H1 (cell line): ENCODE measurements around the gene VNN1. TPM values are rescaled to one million over a fixed set of nuclear protein-coding genes. Genes with fewer than 3 reads are reported as not detected.

Experiments
- CTCF ChIA-PET: fragments of 300-600 bp; sonication (Branson Sonifier 250); formaldehyde crosslinking; loops from one replicate; lab custom pipeline; 2021; ENCODE audit not compliant: partially characterized antibody; lab: Charles Lee
- POLR2A ChIA-PET: fragments of 300-600 bp; sonication (Branson Sonifier 250); formaldehyde crosslinking; loops from one replicate; lab custom pipeline; 2021; ENCODE audit warnings: inconsistent platforms; ENCODE audit not compliant: partially characterized antibody; lab: Charles Lee
- DNase-seq, 2 experiments: peaks; one replicate each; pipeline versions ENCODE4 v3.0.0 to v3.0.0-alpha.2; 2010 to 2022; ENCODE audit warnings: low spot score in 2 of 2, low read depth in 1 of 2, mixed read lengths in 1 of 2
- FAIRE-seq: peaks from 2 replicates; lab custom pipeline; 2011; peaks lifted over from hg19 to GRCh38; lab: Jason Lieb, UNC
- H2AFZ ChIP-seq: 2 replicates; pipeline ENCODE4 v1.8.1; 2012; ENCODE audit warnings: low read length, inconsistent platforms
- H2AK5ac ChIP-seq: 2 replicates; pipeline ENCODE4 v1.6.1; 2013; ENCODE audit warnings: low read depth, low read length
- H2BK120ac ChIP-seq: replicated peaks from 2 replicates; pipeline ENCODE3; 2013; ENCODE audit warnings: low read depth, low read length, inconsistent platforms
- H2BK12ac ChIP-seq: 2 replicates; pipeline ENCODE4 v1.6.1; 2013; ENCODE audit warnings: low read depth, low read length
- H2BK15ac ChIP-seq: 2 replicates; pipeline ENCODE4 v1.6.1; 2013; ENCODE audit warnings: low read length
- H2BK20ac ChIP-seq: 2 replicates; pipeline ENCODE4 v1.6.1; 2013; ENCODE audit warnings: low read length
- H2BK5ac ChIP-seq: 2 replicates; pipeline ENCODE4 v1.6.1; 2013; ENCODE audit warnings: low read depth, low read length
- H3K14ac ChIP-seq: 2 replicates; pipeline ENCODE4 v1.6.1; 2013; ENCODE audit warnings: inconsistent platforms; ENCODE audit not compliant: insufficient read length
- H3K18ac ChIP-seq: 2 replicates; pipeline ENCODE4 v1.6.1; 2013; ENCODE audit warnings: low read length; ENCODE audit errors: extremely low read depth
- H3K23ac ChIP-seq: 2 replicates; pipeline ENCODE4 v1.6.1; 2013; ENCODE audit warnings: inconsistent platforms; ENCODE audit not compliant: insufficient read length
- H3K23me2 ChIP-seq: 2 replicates; pipeline ENCODE4 v1.6.1; 2013; ENCODE audit warnings: low read depth, low read length
- H3K27ac ChIP-seq: 2 replicates; pipeline ENCODE4 v1.6.1; 2011; ENCODE audit warnings: low read depth, low read length, inconsistent platforms
- H3K27me3 ChIP-seq, 4 experiments: replicated peaks in 1 of 4; 1 replicate in 1 of 4; 2 replicates in 3 of 4; pipeline versions ENCODE4 v1.6.1 to v1.8.1; 2011 to 2013; ENCODE audit warnings: low read length in 3 of 4, mild to moderate bottlenecking in 3 of 4, inconsistent platforms in 2 of 4, mixed read lengths in 2 of 4, moderate library complexity in 1 of 4; ENCODE audit not compliant: control insufficient read depth in 3 of 4, insufficient read depth in 3 of 4; ENCODE audit errors: extremely low read depth in 1 of 4
- H3K36me3 ChIP-seq, 4 experiments: 2 replicates each; pipeline versions ENCODE4 v1.6.1 to v1.8.1; 2011 to 2013; ENCODE audit warnings: mild to moderate bottlenecking in 4 of 4, low read length in 3 of 4, moderate library complexity in 2 of 4, control low read depth in 1 of 4, inconsistent platforms in 1 of 4; ENCODE audit not compliant: insufficient read depth in 4 of 4, control insufficient read depth in 2 of 4
- H3K4ac ChIP-seq: replicated peaks from 2 replicates; pipeline ENCODE3; 2013; ENCODE audit warnings: low read length, low read depth, mixed read lengths, inconsistent platforms; ENCODE audit not compliant: insufficient read length
- H3K4me1 ChIP-seq, 4 experiments: replicated peaks in 1 of 4; 1 replicate in 1 of 4; 2 replicates in 3 of 4; pipeline versions ENCODE4 v1.6.1 to v1.8.1; 2011 to 2013; ENCODE audit warnings: low read length in 3 of 4, inconsistent platforms in 2 of 4, mixed read lengths in 1 of 4; ENCODE audit not compliant: insufficient read depth in 4 of 4, control insufficient read depth in 3 of 4
- H3K4me2 ChIP-seq, 2 experiments: 2 replicates each; pipeline versions ENCODE4 v1.6.1 to v1.8.1; 2011 to 2013; ENCODE audit warnings: low read depth in 2 of 2, low read length in 2 of 2, control low read depth in 1 of 2, inconsistent platforms in 1 of 2, mild to moderate bottlenecking in 1 of 2; ENCODE audit not compliant: insufficient read depth in 1 of 2
- H3K4me3 ChIP-seq, 4 experiments: fragments of 200-600, 300-600 bp in 1 of 4; sonication (generic), shearing (Covaris generic), sonication (Bioruptor Twin) in 1 of 4; 2 replicates each; pipeline versions ENCODE4 v1.5.1 to v1.8.1; 2011 to 2016; ENCODE audit warnings: low read length in 4 of 4, low read depth in 3 of 4, control low read depth in 2 of 4, inconsistent platforms in 2 of 4, mild to moderate bottlenecking in 2 of 4, mixed read lengths in 1 of 4, moderate library complexity in 1 of 4; ENCODE audit not compliant: insufficient read depth in 2 of 4; ENCODE audit errors: extremely low read depth in 1 of 4
- H3K56ac ChIP-seq: replicated peaks from 2 replicates; pipeline ENCODE3; 2013; ENCODE audit warnings: low read depth, mild to moderate bottlenecking, mixed read lengths, low read length, inconsistent platforms; ENCODE audit not compliant: insufficient read length
- H3K79me1 ChIP-seq: 2 replicates; pipeline ENCODE4 v1.6.1; 2013; ENCODE audit warnings: low read depth, low read length, control low read depth
- H3K79me2 ChIP-seq, 2 experiments: 2 replicates each; pipeline versions ENCODE4 v1.6.1 to v1.8.1; 2012 to 2013; ENCODE audit warnings: low read length in 2 of 2, mild to moderate bottlenecking in 2 of 2, inconsistent platforms in 1 of 2; ENCODE audit not compliant: insufficient read depth in 2 of 2, control insufficient read depth in 1 of 2
- H3K9ac ChIP-seq, 4 experiments: replicated peaks in 1 of 4; 1 replicate in 1 of 4; 2 replicates in 3 of 4; pipeline versions ENCODE4 v1.6.1 to v1.8.1; 2011 to 2013; ENCODE audit warnings: low read depth in 3 of 4, low read length in 3 of 4, control low read depth in 2 of 4, mild to moderate bottlenecking in 2 of 4, moderate library complexity in 2 of 4, inconsistent platforms in 1 of 4; ENCODE audit errors: extremely low read depth in 1 of 4
- H3K9me3 ChIP-seq, 2 experiments: 2 replicates each; pipeline versions ENCODE4 v1.6.1 to v1.8.1; 2012 to 2013; ENCODE audit warnings: mild to moderate bottlenecking in 2 of 2, moderate library complexity in 2 of 2, control low read depth in 1 of 2, inconsistent platforms in 1 of 2, low read depth in 1 of 2, low read length in 1 of 2, mixed read lengths in 1 of 2; ENCODE audit not compliant: insufficient read depth in 2 of 2
- H4K20me1 ChIP-seq, 2 experiments: replicated peaks in 1 of 2; 2 replicates each; pipeline versions ENCODE3 to v1.8.1; 2011 to 2013; ENCODE audit warnings: inconsistent platforms in 2 of 2, low read length in 2 of 2, mild to moderate bottlenecking in 1 of 2; ENCODE audit not compliant: insufficient read depth in 2 of 2, control insufficient read depth in 1 of 2
- H4K5ac ChIP-seq: 2 replicates; pipeline ENCODE4 v1.6.1; 2013; ENCODE audit warnings: low read length, low read depth, mixed read lengths, inconsistent platforms; ENCODE audit not compliant: insufficient read length
- H4K8ac ChIP-seq: 2 replicates; pipeline ENCODE4 v1.8.0; 2013; ENCODE audit warnings: mild to moderate bottlenecking, moderate library complexity, low read length, inconsistent platforms; ENCODE audit not compliant: insufficient read depth; ENCODE audit errors: extremely low read depth
- H4K91ac ChIP-seq: replicated peaks from 2 replicates; pipeline ENCODE3; 2013; ENCODE audit warnings: low read length, mixed read lengths, inconsistent platforms; ENCODE audit not compliant: insufficient read length
- SP1 ChIP-seq: IDR thresholded peaks from 2 replicates; pipeline ENCODE4 v1.6.1; 2011; ENCODE audit warnings: low read depth, low read length
- ZNF274 ChIP-seq: IDR thresholded peaks from 2 replicates; pipeline ENCODE4 v1.7.0; 2012; ENCODE audit warnings: low read length, borderline replicate concordance; ENCODE audit errors: extremely low read depth
- WGBS, 2 experiments: shearing (Covaris generic) in 1 of 2; methylation state at CpG; one replicate each; pipeline versions ENCODE4 v1.1.6 to v1.1.7; 2013 to 2015; ENCODE audit warnings: low lambda C conversion rate in 2 of 2, mixed read lengths in 2 of 2, inconsistent platforms in 1 of 2, low coverage in 1 of 2, missing lambda C conversion rate in 1 of 2; ENCODE audit not compliant: insufficient replicate concordance in 2 of 2, insufficient coverage in 1 of 2, insufficient read length in 1 of 2; ENCODE audit errors: extremely low coverage in 1 of 2, missing lambda C conversion rate in 1 of 2; 5-methylcytosine and 5-hydroxymethylcytosine counted together
- polyA plus RNA-seq, 7 experiments: library from polyadenylated mRNA; depleted of rRNA in 3 of 7; stranded (reverse) in 5 of 7; unstranded in 2 of 7; fragments of >200 nt in 5 of 7; fragments of 200-250 nt in 2 of 7; gene quantifications; 1 replicate in 5 of 7; 2 replicates in 1 of 7; 4 replicates in 1 of 7; pipeline versions ENCODE4 v1.2.1 to v1.2.3, GENCODE V29; 2011 to 2013; ENCODE audit warnings: missing spikeins in 2 of 7, mixed read lengths in 2 of 7
- total RNA-seq: library from RNA; stranded (reverse); fragmentation: NEBNext Ultra II Directional; extraction: Animal tissue kit (Norgen Biotek cat#: 25700); gene quantifications from 2 replicates; pipeline ENCODE4 v1.2.1, GENCODE V29; 2021

VNN1 gene
- total and polyA plus RNA-seq, 2 of the 8 experiments (the other 6 are each of a cell fraction or from before 2014, with no cell fraction given): not detected

GRCh38 chr6:132708771-132709170 lies 5.1 kb downstream of the VNN1 start:
- H3K23ac ChIP-seq: no peak overlapping the region
- no peak overlapping the region for H4K91ac ChIP-seq
- no peak overlapping the region for H3K14ac ChIP-seq
- DNase-seq (no peak), FAIRE-seq (no peak)
- H2BK5ac ChIP-seq: no peak overlapping the region
- H3K4me1 ChIP-seq: no peaks in the 10 kb centered on the region
- H4K8ac ChIP-seq: no peak overlapping the region
- no peak overlapping the region for H2BK20ac ChIP-seq
- no peak overlapping the region for H3K56ac ChIP-seq
- H4K5ac ChIP-seq: no peak overlapping the region
- H4K20me1 ChIP-seq: no peaks in the 10 kb centered on the region
- no peak overlapping the region for H2BK120ac ChIP-seq
- CTCF ChIA-PET: no interaction called here
- POLR2A ChIA-PET: no interaction called here
- H3K27ac ChIP-seq: no peak overlapping the region
- H3K4me3 ChIP-seq: no peak overlapping the region
- H3K9me3 ChIP-seq: no peaks in the 10 kb centered on the region
- WGBS, 2 experiments: 78 to 100% methylated on average over 1 to 3 of the region's 3 CpGs
- no peaks in the 10 kb centered on the region for H3K79me2 ChIP-seq
- no peaks in the 10 kb centered on the region for H3K27me3 ChIP-seq
- no peak overlapping the region for H2AFZ ChIP-seq
- H3K9ac ChIP-seq: no peak overlapping the region
- H3K4me2 ChIP-seq: no peak overlapping the region
- H3K36me3 ChIP-seq: no peaks in the 10 kb centered on the region
- H3K23me2 ChIP-seq: no peaks in the 10 kb centered on the region
- no peak overlapping the region for H3K4ac ChIP-seq
- H3K18ac ChIP-seq: no peak overlapping the region
- H2BK12ac ChIP-seq: no peak overlapping the region
- H2AK5ac ChIP-seq: no peak overlapping the region
- no peak overlapping the region for H2BK15ac ChIP-seq
- H3K79me1 ChIP-seq: no peaks in the 10 kb centered on the region
- TF ChIP-seq SP1: no peak
- TF ChIP-seq ZNF274: no peak
